ENCODE measurements around the gene KIF19. TPM values are rescaled to one million over a fixed set of nuclear protein-coding genes. Genes with fewer than 3 reads are reported as not detected.
"Not testable (repeated sequence)": the region's sequence is repeated elsewhere in the genome, so short reads cannot be mapped to it uniquely, and the experiment has no call there.

Gene KIF19, protein sequence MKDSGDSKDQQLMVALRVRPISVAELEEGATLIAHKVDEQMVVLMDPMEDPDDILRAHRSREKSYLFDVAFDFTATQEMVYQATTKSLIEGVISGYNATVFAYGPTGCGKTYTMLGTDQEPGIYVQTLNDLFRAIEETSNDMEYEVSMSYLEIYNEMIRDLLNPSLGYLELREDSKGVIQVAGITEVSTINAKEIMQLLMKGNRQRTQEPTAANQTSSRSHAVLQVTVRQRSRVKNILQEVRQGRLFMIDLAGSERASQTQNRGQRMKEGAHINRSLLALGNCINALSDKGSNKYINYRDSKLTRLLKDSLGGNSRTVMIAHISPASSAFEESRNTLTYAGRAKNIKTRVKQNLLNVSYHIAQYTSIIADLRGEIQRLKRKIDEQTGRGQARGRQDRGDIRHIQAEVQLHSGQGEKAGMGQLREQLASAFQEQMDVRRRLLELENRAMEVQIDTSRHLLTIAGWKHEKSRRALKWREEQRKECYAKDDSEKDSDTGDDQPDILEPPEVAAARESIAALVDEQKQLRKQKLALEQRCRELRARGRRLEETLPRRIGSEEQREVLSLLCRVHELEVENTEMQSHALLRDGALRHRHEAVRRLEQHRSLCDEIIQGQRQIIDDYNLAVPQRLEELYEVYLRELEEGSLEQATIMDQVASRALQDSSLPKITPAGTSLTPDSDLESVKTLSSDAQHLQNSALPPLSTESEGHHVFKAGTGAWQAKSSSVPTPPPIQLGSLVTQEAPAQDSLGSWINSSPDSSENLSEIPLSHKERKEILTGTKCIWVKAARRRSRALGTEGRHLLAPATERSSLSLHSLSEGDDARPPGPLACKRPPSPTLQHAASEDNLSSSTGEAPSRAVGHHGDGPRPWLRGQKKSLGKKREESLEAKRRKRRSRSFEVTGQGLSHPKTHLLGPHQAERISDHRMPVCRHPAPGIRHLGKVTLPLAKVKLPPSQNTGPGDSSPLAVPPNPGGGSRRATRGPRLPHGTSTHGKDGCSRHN
- polyA plus RNA-seq = 0.33 TPM

DNA sequence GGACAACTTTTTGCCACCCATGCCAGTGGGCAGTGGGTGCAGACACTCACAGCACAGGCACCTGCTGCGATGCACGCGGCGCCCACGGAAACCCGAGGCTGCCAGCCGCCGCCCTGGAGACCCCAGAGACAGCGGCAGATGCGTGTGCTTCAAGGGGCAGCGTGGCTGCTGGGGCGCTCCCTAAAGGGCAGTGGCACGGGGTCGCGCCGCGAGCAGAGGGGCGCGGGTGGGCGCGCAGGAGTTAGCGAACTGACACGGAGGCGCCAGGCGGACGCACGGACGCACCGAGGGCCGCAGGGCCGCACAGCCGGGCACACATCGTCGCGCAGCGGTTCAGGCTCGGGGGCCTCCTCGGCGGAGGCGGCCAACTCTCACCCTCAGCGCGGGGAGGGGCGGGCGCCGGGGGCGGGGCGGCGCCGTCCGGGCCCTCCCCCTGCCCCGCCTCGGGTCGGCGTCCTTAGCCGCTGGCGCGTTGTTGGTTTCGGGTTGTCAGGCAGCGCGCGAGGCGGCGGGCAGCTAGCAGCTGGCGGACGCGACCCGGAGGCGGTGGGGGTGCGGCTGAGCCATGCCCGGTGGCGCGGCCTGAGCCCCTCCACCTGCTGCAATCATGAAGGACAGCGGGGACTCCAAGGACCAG, at the start of gene KIF19:
TSS of gene KIF19 (plus strand) at position 484 of the 637 bp plus-strand sequence. CDS start at position 608, 124 bp downstream.
- peaks cover 4% of the 10 kb centered on the region for H3K36me3 Mint-ChIP-seq
- peaks cover 4 to 5% (median 4%) of the 10 kb centered on the region in 3 donors for H3K4me1 Mint-ChIP-seq
- H3K27me3 Mint-ChIP-seq = peaks cover 49% of the 10 kb centered on the region
- peak within 1 kb of the TSS in 2 of 4 donors; percentile 67 to 73 for H3K4me3 Mint-ChIP-seq
- peak within 1 kb of the TSS in 1 of 3 donors; percentile 9 for H3K27ac Mint-ChIP-seq
- H3K9me3 Mint-ChIP-seq = no peaks in the 10 kb centered on the region

GRCh38 chr17:74276541-74277009, 49.5 kb upstream of the KIF19 start:
- Mint-ChIP-seq H3K27me3 (peaks cover 33% of the 10 kb centered on the region), H3K36me3 (no peaks in the 10 kb centered on the region), H3K9me3 (no peaks in the 10 kb centered on the region), H3K4me1 (peaks cover 0 to 18% (median 6%) of the 10 kb centered on the region in 3 donors), H3K4me3 (no peak overlapping the region), H3K27ac (no peak overlapping the region)

DNA sequence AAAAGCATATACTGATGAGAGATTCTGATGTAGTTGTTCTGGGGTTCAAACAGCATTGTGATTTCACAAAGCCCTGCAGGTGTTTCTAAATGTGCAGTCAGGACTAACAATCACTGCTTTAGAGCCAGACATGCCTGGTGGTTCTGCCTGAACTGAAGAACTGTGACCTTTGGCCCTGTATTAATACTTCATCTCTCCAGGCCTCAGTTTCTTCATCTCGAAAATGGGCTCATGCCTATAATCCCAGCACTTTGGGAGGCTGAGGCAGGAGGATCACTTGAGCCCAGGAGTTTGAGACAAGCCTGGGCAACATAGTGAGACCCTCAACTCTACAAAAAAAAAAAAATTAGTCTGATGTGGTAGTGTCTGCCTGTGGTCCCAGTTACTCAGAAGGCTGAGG, 48.1 kb upstream of the KIF19 start:
- no peak overlapping the region for H3K4me3 Mint-ChIP-seq
- peaks cover 24% of the 10 kb centered on the region for H3K27me3 Mint-ChIP-seq
- H3K9me3 Mint-ChIP-seq = peaks cover 0 to under 1% (median 0%) of the 10 kb centered on the region in 3 donors
- H3K27ac Mint-ChIP-seq = no peak overlapping the region
- H3K36me3 Mint-ChIP-seq = no peaks in the 10 kb centered on the region
- peaks cover 0 to 18% (median 7%) of the 10 kb centered on the region in 3 donors for H3K4me1 Mint-ChIP-seq

DNA sequence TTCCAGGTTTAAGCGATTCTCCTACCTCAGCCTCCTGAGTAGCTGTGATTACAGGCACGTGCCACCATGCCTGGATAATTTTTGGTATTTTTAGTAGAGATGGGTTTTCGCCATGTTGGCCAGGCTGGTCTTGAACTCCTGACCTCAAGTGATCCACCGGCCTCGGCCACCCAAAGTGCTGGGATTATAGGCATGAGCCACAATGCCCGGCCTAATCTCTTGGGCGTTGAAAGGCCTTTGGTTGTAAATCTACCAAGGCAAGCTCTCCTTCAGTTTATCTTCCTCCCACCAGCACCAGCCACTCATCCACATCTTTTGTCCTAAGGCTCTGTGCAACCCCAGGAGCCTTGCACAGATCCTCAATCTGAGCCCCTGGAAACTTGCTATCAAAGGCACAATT, 46.4 kb upstream of the KIF19 start:
- Mint-ChIP-seq H3K27ac (peak overlapping the region in 1 of 3 donors; percentile 81), H3K4me1 (peaks cover 0 to 13% (median 6%) of the 10 kb centered on the region in 3 donors), H3K27me3 (peaks cover 11% of the 10 kb centered on the region)
- H3K36me3 Mint-ChIP-seq, H3K4me3 Mint-ChIP-seq, H3K9me3 Mint-ChIP-seq: not testable (repeated sequence)

DNA sequence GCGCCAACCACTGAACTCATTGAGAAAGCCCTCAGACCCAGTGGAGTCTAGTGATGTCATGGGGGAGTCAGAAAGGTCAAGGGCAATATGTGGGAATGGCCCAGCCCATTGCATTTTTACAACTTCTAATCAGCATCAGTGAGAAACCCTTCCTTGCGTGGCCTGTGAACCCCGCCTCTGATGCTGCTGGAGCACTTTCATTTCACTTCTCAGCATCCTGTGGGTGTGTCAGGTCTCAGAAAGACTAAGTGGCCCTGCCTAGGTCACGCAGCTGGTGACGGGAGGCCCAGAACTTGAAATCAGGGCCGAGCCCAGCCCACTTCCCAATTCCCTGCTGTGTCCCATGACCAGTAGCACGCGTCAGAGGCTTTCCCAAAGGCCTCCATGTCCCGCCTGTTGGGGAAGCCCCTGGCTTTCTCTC, 45.9 kb upstream of the KIF19 start:
- H3K4me3 Mint-ChIP-seq = no peak overlapping the region
- H3K27me3 Mint-ChIP-seq = peaks cover 11% of the 10 kb centered on the region
- H3K9me3 Mint-ChIP-seq = peaks cover 0 to 1% (median 0%) of the 10 kb centered on the region in 3 donors
- no peaks in the 10 kb centered on the region for H3K36me3 Mint-ChIP-seq
- H3K4me1 Mint-ChIP-seq = peaks cover 0 to 8% (median 4%) of the 10 kb centered on the region in 3 donors
- peak overlapping the region in 1 of 3 donors; percentile 81 for H3K27ac Mint-ChIP-seq

DNA sequence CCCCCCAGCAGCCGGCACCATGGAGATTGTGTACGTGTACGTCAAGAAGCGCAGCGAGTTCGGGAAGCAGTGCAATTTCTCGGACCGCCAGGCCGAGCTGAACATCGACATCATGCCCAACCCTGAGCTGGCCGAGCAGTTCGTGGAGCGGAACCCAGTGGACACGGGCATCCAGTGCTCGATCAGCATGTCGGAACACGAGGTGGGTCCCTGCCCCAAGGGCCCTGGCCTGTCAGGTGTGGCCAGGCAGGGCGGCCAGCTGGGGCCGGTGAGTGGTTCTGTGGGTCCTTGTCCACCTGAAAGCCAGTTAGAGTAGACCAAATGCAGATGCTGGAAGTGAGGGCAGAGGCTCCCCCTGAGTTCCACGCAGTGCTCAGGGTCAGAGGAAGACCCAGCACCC, 44.2 kb upstream of the KIF19 start:
- Mint-ChIP-seq H3K36me3 (no peaks in the 10 kb centered on the region), H3K4me3 (no peak overlapping the region), H3K27ac (no peak overlapping the region), H3K27me3 (peaks cover 6% of the 10 kb centered on the region), H3K4me1 (peaks cover 0 to 7% (median 4%) of the 10 kb centered on the region in 3 donors), H3K9me3 (peaks cover 0 to 1% (median 0%) of the 10 kb centered on the region in 3 donors)

- H3K27me3 Mint-ChIP-seq, H3K36me3 Mint-ChIP-seq, H3K27ac Mint-ChIP-seq, H3K4me1 Mint-ChIP-seq, H3K4me3 Mint-ChIP-seq, H3K9me3 Mint-ChIP-seq: not testable (repeated sequence)
These were observed 43.8 kb upstream of the KIF19 start for GRCh38 chr17:74282274-74282586.

- Mint-ChIP-seq H3K36me3 (no peaks in the 10 kb centered on the region), H3K4me1 (peaks cover 0 to 7% (median 4%) of the 10 kb centered on the region in 3 donors), H3K27ac (no peak overlapping the region), H3K27me3 (peaks cover 6% of the 10 kb centered on the region), H3K4me3 (no peak overlapping the region), H3K9me3 (peaks cover 0 to 1% (median 0%) of the 10 kb centered on the region in 3 donors)
These were observed 43.2 kb upstream of the KIF19 start for GRCh38 chr17:74282587-74283370.

GRCh38 chr17:74283371-74283673, 42.7 kb upstream of the KIF19 start:
- peaks cover 0 to 1% (median 0%) of the 10 kb centered on the region in 3 donors for H3K9me3 Mint-ChIP-seq
- peaks cover 0 to 7% (median 4%) of the 10 kb centered on the region in 3 donors for H3K4me1 Mint-ChIP-seq
- H3K4me3 Mint-ChIP-seq = no peak overlapping the region
- no peak overlapping the region for H3K27ac Mint-ChIP-seq
- H3K27me3 Mint-ChIP-seq = peaks cover 6% of the 10 kb centered on the region
- H3K36me3 Mint-ChIP-seq = no peaks in the 10 kb centered on the region

GRCh38 chr17:74287031-74287602, 38.9 kb upstream of the KIF19 start:
- peaks cover 0 to 1% (median 0%) of the 10 kb centered on the region in 3 donors for H3K9me3 Mint-ChIP-seq
- no peaks in the 10 kb centered on the region for H3K36me3 Mint-ChIP-seq
- peaks cover 10% of the 10 kb centered on the region for H3K27me3 Mint-ChIP-seq
- no peak overlapping the region for H3K27ac Mint-ChIP-seq
- peaks cover 0 to 4% (median 2%) of the 10 kb centered on the region in 3 donors for H3K4me1 Mint-ChIP-seq
- H3K4me3 Mint-ChIP-seq = no peak overlapping the region

GRCh38 chr17:74288785-74289184, 37.2 kb upstream of the KIF19 start:
- Mint-ChIP-seq H3K27me3 (peaks cover 10% of the 10 kb centered on the region), H3K4me1 (peaks cover 0 to 2% (median 0%) of the 10 kb centered on the region in 3 donors), H3K9me3 (no peaks in the 10 kb centered on the region), H3K4me3 (no peak overlapping the region), H3K27ac (peak overlapping the region in 1 of 3 donors; percentile 14), H3K36me3 (peaks cover 2% of the 10 kb centered on the region)

DNA sequence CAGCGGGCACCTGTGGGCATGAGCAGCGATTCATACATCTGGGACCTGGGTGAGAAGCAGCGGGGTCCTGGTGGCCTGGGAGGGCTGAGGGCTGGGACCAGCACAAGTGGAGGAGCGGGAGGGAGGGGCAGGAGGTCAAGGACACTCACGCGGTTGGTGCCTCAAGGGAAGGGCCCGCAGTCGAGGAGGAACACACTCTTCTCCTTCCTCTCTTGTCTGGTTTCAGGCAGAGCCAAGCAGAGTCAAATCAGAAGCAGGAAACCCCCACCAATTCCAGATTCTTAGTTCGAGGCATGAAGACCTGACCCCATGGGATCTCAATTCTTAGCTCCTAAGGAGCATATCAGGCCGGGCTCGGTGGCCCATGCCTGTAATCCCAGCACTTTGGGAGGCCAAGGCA, 36.3 kb upstream of the KIF19 start:
- Mint-ChIP-seq H3K27me3 (peaks cover 6% of the 10 kb centered on the region), H3K36me3 (peaks cover 2% of the 10 kb centered on the region), H3K27ac (no peak overlapping the region), H3K4me3 (no peak overlapping the region), H3K4me1 (peaks cover 0 to 2% (median 0%) of the 10 kb centered on the region in 3 donors), H3K9me3 (peaks cover 0 to under 1% (median 0%) of the 10 kb centered on the region in 3 donors)

DNA sequence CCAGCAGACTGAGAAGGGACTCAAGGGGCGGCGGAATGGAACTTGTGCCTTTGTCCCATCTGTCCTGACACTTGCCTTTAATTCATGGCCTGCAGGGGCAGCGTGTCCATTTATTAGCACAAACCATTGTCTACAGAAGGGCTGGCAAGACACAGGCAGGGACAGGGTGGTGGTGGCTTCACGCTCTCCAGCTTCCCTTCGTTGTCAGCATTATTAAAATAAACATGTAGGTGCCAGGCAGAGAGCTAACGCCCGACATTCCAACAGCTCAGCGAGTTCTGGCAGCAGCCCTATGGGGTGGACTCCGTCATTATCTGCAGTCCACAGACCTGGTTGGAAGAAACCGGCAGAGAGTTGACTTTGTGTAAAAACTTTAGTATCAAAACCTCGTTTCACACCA, 35.7 kb upstream of the KIF19 start:
- H3K4me3 Mint-ChIP-seq = no peak overlapping the region
- H3K9me3 Mint-ChIP-seq = peaks cover 0 to 2% (median 0%) of the 10 kb centered on the region in 3 donors
- no peak overlapping the region for H3K27ac Mint-ChIP-seq
- H3K27me3 Mint-ChIP-seq = peaks cover 4% of the 10 kb centered on the region
- H3K4me1 Mint-ChIP-seq = no peaks in the 10 kb centered on the region
- H3K36me3 Mint-ChIP-seq = peaks cover 2% of the 10 kb centered on the region

DNA sequence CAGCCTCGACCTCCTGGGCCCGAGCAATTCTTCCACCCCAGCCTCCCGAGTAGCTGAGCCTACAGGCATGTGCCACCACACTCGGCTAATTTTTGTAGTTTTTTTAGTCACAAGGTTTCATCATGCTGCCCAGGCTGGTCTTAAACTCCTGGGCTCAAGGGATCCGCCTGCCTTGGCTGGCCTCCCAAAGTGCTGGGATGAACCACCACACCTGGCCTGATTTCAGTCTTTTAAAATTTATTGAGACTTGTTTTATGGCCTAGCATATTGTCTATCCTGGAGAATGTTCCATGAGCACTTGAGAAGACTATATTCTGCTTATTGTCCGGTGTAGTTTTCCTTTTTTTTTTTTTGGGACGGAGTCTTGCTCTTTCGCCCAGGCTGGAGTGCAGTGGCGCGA, 33.5 kb upstream of the KIF19 start:
- peaks cover 8% of the 10 kb centered on the region for H3K27me3 Mint-ChIP-seq
- no peak overlapping the region for H3K4me3 Mint-ChIP-seq
- no peaks in the 10 kb centered on the region for H3K4me1 Mint-ChIP-seq
- H3K36me3 Mint-ChIP-seq = peaks cover 2% of the 10 kb centered on the region
- H3K27ac Mint-ChIP-seq = no peak overlapping the region
- peaks cover 0 to 2% (median 0%) of the 10 kb centered on the region in 3 donors for H3K9me3 Mint-ChIP-seq

Data from IgD-negative memory B cell (primary cell).